ENCODE measurements around the gene OSBPL6. TPM values are rescaled to one million over a fixed set of nuclear protein-coding genes. Genes with fewer than 3 reads are reported as not detected.

OSBPL6 gene
- total and polyA plus RNA-seq, 9 of the 15 experiments (the other 6 are each of a cell fraction or from before 2014, with no cell fraction given): 3.4 to 12.7 (median 9.3) TPM

- TF ChIP-seq ZNF143 (CRISPR knock-in tag; IDR thresholded peaks at IDR 0.05) (no peak), ZNF586 (CRISPR knock-in tag; conservative IDR thresholded peaks at IDR 0.05) (no peak), RBM15 (IDR thresholded peaks at IDR 0.05; ENCODE audit: insufficient read depth, low read length) (no peak), GMEB1 (CRISPR knock-in tag; IDR thresholded peaks at IDR 0.05) (no peak), RBM14 (IDR thresholded peaks at IDR 0.05; ENCODE audit: borderline replicate concordance, insufficient read depth, low read depth, low read length) (no peak), TCF3 (CRISPR knock-in tag; IDR thresholded peaks at IDR 0.05) (no peak), TAF1 (IDR thresholded peaks at IDR 0.05; ENCODE audit: control insufficient read depth, extremely low read depth, insufficient read depth, low read length, severe bottlenecking) (peak; percentile 73), TCFL5 (CRISPR knock-in tag; conservative IDR thresholded peaks at IDR 0.05) (no peak), ZNF766 (CRISPR knock-in tag; conservative IDR thresholded peaks at IDR 0.05) (no peak), TARDBP (IDR thresholded peaks at IDR 0.05) (no peak), RBM34 (IDR thresholded peaks at IDR 0.05; ENCODE audit: borderline replicate concordance, insufficient read depth, low read length) (no peak), PTTG1 (tag; IDR thresholded peaks at IDR 0.05; ENCODE audit: low read depth) (no peak), ARHGAP35 (IDR thresholded peaks at IDR 0.05; ENCODE audit: partially characterized antibody) (no peak), ELK1 (CRISPR knock-in tag; IDR thresholded peaks at IDR 0.05) (no peak), GTF2A2 (tag; IDR thresholded peaks at IDR 0.05) (no peak), ASH1L (IDR thresholded peaks at IDR 0.05; ENCODE audit: borderline replicate concordance, low read depth, partially characterized antibody) (no peak), IRF9 (tag; IDR thresholded peaks at IDR 0.05) (no peak), KDM4B (IDR thresholded peaks at IDR 0.05; ENCODE audit: borderline replicate concordance in 2 of 2, low read depth in 1 of 2) (peak in 1 of 2 experiments; percentile 75; a peak in 1 of 4 replicates), RB1 (IDR thresholded peaks at IDR 0.05; ENCODE audit: low read depth) (peak; percentile 85), ZNF217 (CRISPR knock-in tag; IDR thresholded peaks at IDR 0.05) (no peak), CXXC5 (CRISPR knock-in tag; IDR thresholded peaks at IDR 0.05) (peak; percentile 87), HMG20B (CRISPR knock-in tag; IDR thresholded peaks at IDR 0.05) (no peak), NFYB (IDR thresholded peaks at IDR 0.05; ENCODE audit: extremely low read depth, insufficient read length) (no peak), ADNP (tag; IDR thresholded peaks at IDR 0.05) (no peak)
Measured at GRCh38 chr2:178413472-178414265, 219.4 kb downstream of the OSBPL6 start (continued).
